H9 (cell line): ENCODE data around the gene FADS2. TPM values are rescaled to one million over a fixed set of nuclear protein-coding genes. Genes with fewer than 3 reads are reported as not detected.

Experiments used
- DNase-seq: peaks from one replicate; pipeline ENCODE4 v3.0.0-alpha.2; 2017
- H2AFZ ChIP-seq: one replicate; pipeline ENCODE4 v1.6.1; 2013; ENCODE audit warnings: mild to moderate bottlenecking, low read length, control low read depth, moderate library complexity
- H2AK5ac ChIP-seq: 2 replicates; pipeline ENCODE4 v1.6.1; 2013; ENCODE audit warnings: low read length, control low read depth, mixed read lengths; ENCODE audit not compliant: insufficient read length
- H2BK120ac ChIP-seq: one replicate; pipeline ENCODE4 v1.6.1; 2013; ENCODE audit warnings: low read depth, mild to moderate bottlenecking, low read length, control low read depth, inconsistent platforms; ENCODE audit not compliant: poor library complexity, severe bottlenecking
- H2BK12ac ChIP-seq: 2 replicates; pipeline ENCODE4 v1.6.1; 2013; ENCODE audit warnings: low read length, control low read depth, mixed read lengths, low read depth; ENCODE audit not compliant: insufficient read length
- H2BK15ac ChIP-seq: 2 replicates; pipeline ENCODE4 v1.6.1; 2013; ENCODE audit warnings: low read depth, low read length, control low read depth
- H2BK20ac ChIP-seq: one replicate; pipeline ENCODE4 v1.6.1; 2013; ENCODE audit warnings: low read depth, mild to moderate bottlenecking, low read length, control low read depth, inconsistent platforms; ENCODE audit not compliant: poor library complexity, severe bottlenecking
- H2BK5ac ChIP-seq: 2 replicates; pipeline ENCODE4 v1.6.1; 2013; ENCODE audit warnings: low read length, control low read depth, mixed read lengths; ENCODE audit not compliant: insufficient read length
- H3K14ac ChIP-seq: 2 replicates; pipeline ENCODE4 v1.6.1; 2013; ENCODE audit warnings: low read length, control low read depth; ENCODE audit not compliant: insufficient read depth
- H3K18ac ChIP-seq: 2 replicates; pipeline ENCODE4 v1.6.1; 2013; ENCODE audit warnings: low read depth, mild to moderate bottlenecking, mixed read lengths, low read length, control low read depth; ENCODE audit not compliant: insufficient read length
- H3K23ac ChIP-seq: 2 replicates; pipeline ENCODE4 v1.6.1; 2013; ENCODE audit warnings: low read length, control low read depth, mixed read lengths, low read depth; ENCODE audit not compliant: insufficient read length
- H3K23me2 ChIP-seq: 2 replicates; pipeline ENCODE4 v1.6.1; 2013; ENCODE audit warnings: low read depth, mild to moderate bottlenecking, mixed read lengths, low read length, control low read depth; ENCODE audit not compliant: insufficient read length, poor library complexity, severe bottlenecking
- H3K27ac ChIP-seq: 2 replicates; pipeline ENCODE4 v1.5.1; 2013; ENCODE audit warnings: low read length, control low read depth, mixed read lengths, low read depth; ENCODE audit not compliant: insufficient read length
- H3K27me3 ChIP-seq: 2 replicates; pipeline ENCODE4 v1.6.1; 2013; ENCODE audit warnings: low read length, control low read depth, inconsistent platforms; ENCODE audit not compliant: insufficient read depth
- H3K4ac ChIP-seq: 2 replicates; pipeline ENCODE4 v1.6.1; 2013; ENCODE audit warnings: low read depth, mild to moderate bottlenecking, control low read depth, inconsistent platforms, low read length, moderate library complexity
- H3K4me1 ChIP-seq: 2 replicates; pipeline ENCODE4 v1.6.1; 2013; ENCODE audit warnings: low read length, control low read depth, inconsistent platforms; ENCODE audit not compliant: insufficient read depth
- H3K4me2 ChIP-seq: 2 replicates; pipeline ENCODE4 v1.6.1; 2013; ENCODE audit warnings: low read length, control low read depth, mixed read lengths; ENCODE audit not compliant: insufficient read length, insufficient read depth
- H3K56ac ChIP-seq: 2 replicates; pipeline ENCODE4 v1.6.1; 2013; ENCODE audit warnings: low read depth, mild to moderate bottlenecking, mixed read lengths, low read length, control low read depth; ENCODE audit not compliant: insufficient read length
- H3K79me1 ChIP-seq: 2 replicates; pipeline ENCODE4 v1.6.1; 2013; ENCODE audit warnings: low read depth, mild to moderate bottlenecking, moderate library complexity, low read length, control low read depth, inconsistent platforms; ENCODE audit not compliant: insufficient read depth, poor library complexity, severe bottlenecking
- H3K79me2 ChIP-seq: 2 replicates; pipeline ENCODE4 v1.6.1; 2013; ENCODE audit warnings: low read length, control low read depth, inconsistent platforms; ENCODE audit not compliant: insufficient read depth
- H3K9ac ChIP-seq: 2 replicates; pipeline ENCODE4 v1.6.1; 2013; ENCODE audit warnings: low read length, control low read depth, mixed read lengths; ENCODE audit not compliant: insufficient read length; ENCODE audit errors: extremely low read depth
- H3K9me3 ChIP-seq: one replicate; pipeline ENCODE4 v1.6.1; 2013; ENCODE audit warnings: low read depth, low read length, inconsistent platforms; ENCODE audit not compliant: control insufficient read depth
- H3T11ph ChIP-seq: one replicate; pipeline ENCODE4 v1.6.1; 2013; ENCODE audit warnings: mild to moderate bottlenecking, low read length, control low read depth, inconsistent platforms
- H4K20me1 ChIP-seq: one replicate; pipeline ENCODE4 v1.6.1; 2013; ENCODE audit not compliant: control insufficient read depth, insufficient read length, insufficient read depth
- H4K5ac ChIP-seq: 2 replicates; pipeline ENCODE4 v1.6.1; 2013; ENCODE audit warnings: low read depth, mild to moderate bottlenecking, mixed read lengths, low read length, control low read depth; ENCODE audit not compliant: insufficient read length
- H4K8ac ChIP-seq: replicated peaks from 2 replicates; pipeline ENCODE4 v1.6.1; 2013; ENCODE audit warnings: low read length, control low read depth, mixed read lengths, low read depth; ENCODE audit not compliant: insufficient read length
- H4K91ac ChIP-seq: 2 replicates; pipeline ENCODE4 v1.6.1; 2013; ENCODE audit warnings: low read depth, mild to moderate bottlenecking, moderate library complexity, mixed read lengths, low read length, control low read depth; ENCODE audit not compliant: insufficient read length
- H3K27ac Mint-ChIP-seq, 3 experiments: 2 replicates in 2 of 3; 3 replicates in 1 of 3; pipeline ENCODE4 v1.8.0; 2020 to 2021; ENCODE audit warnings: mixed read lengths in 3 of 3, mild to moderate bottlenecking in 1 of 3, moderate library complexity in 1 of 3
- H3K27me3 Mint-ChIP-seq: 2 replicates; pipeline ENCODE4 v1.8.0; 2021; ENCODE audit warnings: low read depth, mild to moderate bottlenecking, moderate library complexity, mixed read lengths
- H3K36me3 Mint-ChIP-seq, 3 experiments: 2 replicates in 2 of 3; 3 replicates in 1 of 3; pipeline ENCODE4 v1.8.0; 2020 to 2021; ENCODE audit warnings: low read depth in 3 of 3, mixed read lengths in 3 of 3; ENCODE audit not compliant: insufficient read depth in 1 of 3
- H3K4me1 Mint-ChIP-seq, 2 experiments: 2 replicates each; pipeline ENCODE4 v1.8.0; 2020; ENCODE audit warnings: mixed read lengths in 2 of 2
- H3K4me3 Mint-ChIP-seq, 2 experiments: 2 replicates in 1 of 2; 3 replicates in 1 of 2; pipeline ENCODE4 v1.8.0; 2020 to 2021; ENCODE audit warnings: mild to moderate bottlenecking in 2 of 2, mixed read lengths in 2 of 2, moderate library complexity in 1 of 2
- H3K9me3 Mint-ChIP-seq, 2 experiments: 2 replicates in 1 of 2; 3 replicates in 1 of 2; pipeline ENCODE4 v1.8.0; 2020; ENCODE audit warnings: mild to moderate bottlenecking in 2 of 2, mixed read lengths in 2 of 2, moderate library complexity in 1 of 2
- CTCF ChIP-seq: fragments of 200-600 bp; sonication (generic); conservative IDR thresholded peaks from 3 replicates; pipeline ENCODE4 v1.8.0; 2021; ENCODE audit warnings: antibody characterized with exemption, mild to moderate bottlenecking
- WGBS: extraction: QIAGEN DNeasy Blood & Tissue Kit; methylation state at CpG from one replicate; pipeline ENCODE4 v1.1.7; 2013; ENCODE audit warnings: missing lambda C conversion rate, low lambda C conversion rate, mixed read lengths; ENCODE audit not compliant: insufficient read length; ENCODE audit errors: extremely low coverage; 5-methylcytosine and 5-hydroxymethylcytosine counted together
- total RNA-seq: library from RNA; stranded (reverse); gene quantifications from 2 replicates; pipeline ENCODE4 v1.2.1, GENCODE V29; 2021

Gene FADS2
- total RNA-seq, 1 experiment from 2014 or later, result 322 TPM

GRCh38 chr11:61780581-61781162 is 47.4 kb upstream of the FADS2 start:
- no peak for DNase-seq
- Histone ChIP-seq H3K79me2 (no peaks in the 10 kb centered on the region), H4K91ac (no peak overlapping the region), H2BK15ac (no peak overlapping the region), H3K27me3 (no peaks in the 10 kb centered on the region), H3K23me2 (no peaks in the 10 kb centered on the region), H3K18ac (no peak overlapping the region), H3K23ac (no peak overlapping the region), H3T11ph (no peak overlapping the region), H3K4ac (no peak overlapping the region), H2AFZ (no peak overlapping the region), H3K27ac (no peak overlapping the region), H4K20me1 (no peaks in the 10 kb centered on the region), H3K79me1 (no peaks in the 10 kb centered on the region), H4K8ac (no peak overlapping the region), H3K4me1 (no peaks in the 10 kb centered on the region), H3K4me2 (no peak overlapping the region), H3K9ac (no peak overlapping the region), H2BK5ac (no peak overlapping the region), H4K5ac (no peak overlapping the region), H3K56ac (no peak overlapping the region), H2BK12ac (no peak overlapping the region), H3K9me3 (no peaks in the 10 kb centered on the region), H3K14ac (no peak overlapping the region; the same call in 1 of the 2 replicates), H2BK120ac (no peak overlapping the region), H2AK5ac (no peak overlapping the region), H2BK20ac (no peak overlapping the region)
- Mint-ChIP-seq H3K4me3 (no peak overlapping the region), H3K4me1 (peaks cover 20% of the 10 kb centered on the region in 2 experiments), H3K9me3 (peaks cover 0 to 2% of the 10 kb centered on the region in 2 experiments; a peak in 2 of 5 replicates), H3K36me3 (peaks cover 12 to 40% (median 34%) of the 10 kb centered on the region in 3 experiments), H3K27ac (peak overlapping the region in 2 of 3 experiments; percentile 32 to 34; a peak in 2 of 7 replicates), H3K27me3 (peaks cover 2% of the 10 kb centered on the region; the same call in 1 of the 2 replicates)
- no peak for TF ChIP-seq CTCF
- WGBS, result no CpG with 5 or more reads among the region's 9 CpGs
